ENCODE measurements around the gene ADIPOR2. TPM values are rescaled to one million over a fixed set of nuclear protein-coding genes. Genes with fewer than 3 reads are reported as not detected.

Gene ADIPOR2
- total RNA-seq, 5 donors from 2014 or later (not counting 1 experiment from before 2014, with no cell fraction given), result 21.7 to 35.0 (median 33.4) TPM

DNA sequence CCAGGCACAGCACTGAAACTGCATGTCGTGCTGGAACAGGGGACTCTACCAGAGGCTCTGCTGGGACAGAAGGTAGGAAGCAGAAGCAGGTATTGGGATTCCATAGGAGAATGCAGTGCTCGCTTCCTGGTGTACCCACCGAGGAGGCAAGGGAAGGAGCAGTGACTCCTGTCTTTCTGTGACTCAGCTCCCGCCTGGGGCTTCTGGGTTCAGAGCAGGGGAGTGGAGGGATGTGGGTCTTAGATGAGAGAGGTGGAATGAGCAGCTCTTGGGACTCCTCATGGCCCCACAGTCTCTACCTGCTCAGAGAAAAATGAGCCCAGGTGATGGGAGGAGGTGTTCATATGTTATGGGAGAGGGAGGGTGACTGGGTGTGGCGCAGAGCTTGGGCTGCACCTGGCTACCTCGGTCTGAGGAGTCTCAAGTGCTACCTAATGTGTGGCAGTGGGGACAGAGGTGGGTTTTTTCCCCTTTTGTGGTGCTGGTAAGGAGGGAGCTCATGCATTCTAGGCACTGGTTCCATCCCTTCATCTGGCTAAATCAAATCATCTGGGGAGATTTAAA is 35.6 kb upstream of the ADIPOR2 start:
- Mint-ChIP-seq H3K27ac (peak overlapping the region in 1 of 2 donors; percentile 77), H3K9me3 (no peaks in the 10 kb centered on the region), H3K36me3 (no peaks in the 10 kb centered on the region), H3K4me3 (no peak overlapping the region), H3K27me3 (peaks cover 3 to 7% of the 10 kb centered on the region in 2 donors), H3K4me1 (peaks cover 0 to 5% (median 4%) of the 10 kb centered on the region in 3 donors)
- DNase-seq, result no peak
- Histone ChIP-seq H3K36me3 (ENCODE audit: control insufficient read depth in 2 of 2, extremely low read depth in 1 of 2, insufficient read depth in 1 of 2, low read length in 1 of 2) (no peaks in the 10 kb centered on the region), H3K4me1 (ENCODE audit: control insufficient read depth in 1 of 2, extremely low read depth in 1 of 2, insufficient read depth in 2 of 2, low read length in 2 of 2) (peaks cover 0 to 5% of the 10 kb centered on the region in 2 experiments), H3K27ac (ENCODE audit: low read length) (no peak overlapping the region), H3K4me3 (ENCODE audit: control insufficient read depth in 1 of 2, extremely low read depth in 1 of 2, low read length in 1 of 2) (no peak overlapping the region), H3K9me3 (no peaks in the 10 kb centered on the region), H3K27me3 (replicated peaks in 1 of 2; ENCODE audit: control insufficient read depth in 2 of 2, extremely low read depth in 1 of 2, insufficient read depth in 2 of 2, low read length in 1 of 2) (peaks cover 0 to 3% of the 10 kb centered on the region in 2 experiments)
- ChIA-PET CTCF (interaction anchor here (0.6 to 9.5 kb wide), 8 partner anchors 20 to 285 kb away, joined by 3 to 167 read pairs (median 6); no protein-coding TSS in a partner anchor), POLR2A (interaction anchor here in 1 of 2 donors (0.7 kb wide), 1 partner anchor 13 kb away, joined by 3 read pairs; no protein-coding TSS in a partner anchor)
- ATAC-seq (replicated peaks in 1 of 4), result no peak
- 89% methylated on average over 3 of the region's 6 CpGs for WGBS (ENCODE audit: insufficient coverage)

DNA sequence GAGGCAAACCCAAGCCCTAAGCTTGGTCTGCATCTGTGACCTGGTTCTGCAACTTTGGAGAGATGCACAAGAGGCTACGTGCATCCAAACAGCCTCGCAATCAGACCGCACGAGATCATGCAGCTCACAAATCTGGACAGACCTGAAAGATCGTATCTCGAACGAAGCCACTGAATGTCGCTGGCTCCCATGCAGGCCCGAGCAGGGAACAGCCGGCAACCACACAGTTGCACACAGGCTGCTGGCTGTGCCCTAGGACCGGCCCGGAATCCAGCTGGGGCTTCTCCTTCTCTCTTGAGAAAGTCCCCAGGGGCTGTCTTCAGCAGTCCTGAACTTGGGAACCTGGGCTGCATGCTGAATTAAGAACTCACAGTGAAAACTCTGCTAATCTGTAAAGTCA is 34.0 kb upstream of the ADIPOR2 start:
- Mint-ChIP-seq H3K36me3 (no peaks in the 10 kb centered on the region), H3K27ac (no peak overlapping the region), H3K9me3 (no peaks in the 10 kb centered on the region), H3K27me3 (no peaks in the 10 kb centered on the region), H3K4me1 (peaks cover 0 to 13% (median 8%) of the 10 kb centered on the region in 3 donors), H3K4me3 (no peak overlapping the region)
- no peak for DNase-seq
- ATAC-seq (replicated peaks in 1 of 4), result no peak
- ChIA-PET CTCF (interaction anchor here (0.6 to 0.9 kb wide), 3 partner anchors 10 to 391 kb away, joined by 3 to 4 read pairs (median 3); no protein-coding TSS in a partner anchor), POLR2A (interaction anchor here in 1 of 2 donors (0.6 kb wide), 1 partner anchor 34 kb away, joined by 3 read pairs; no protein-coding TSS in a partner anchor)
- no peak overlapping the region for H3K4me3 ChIP-seq (ENCODE audit: control insufficient read depth in 1 of 2, extremely low read depth in 1 of 2, low read length in 1 of 2)
- no peaks in the 10 kb centered on the region for H3K36me3 ChIP-seq (ENCODE audit: control insufficient read depth in 2 of 2, extremely low read depth in 1 of 2, insufficient read depth in 1 of 2, low read length in 1 of 2)
- no peak overlapping the region for H3K27ac ChIP-seq (ENCODE audit: low read length)
- peaks cover 0 to 10% of the 10 kb centered on the region in 2 experiments for H3K4me1 ChIP-seq (ENCODE audit: control insufficient read depth in 1 of 2, extremely low read depth in 1 of 2, insufficient read depth in 2 of 2, low read length in 2 of 2)
- H3K9me3 ChIP-seq, result no peaks in the 10 kb centered on the region
- 93% methylated on average over 12 of the region's 12 CpGs for whole genome bisulfite sequencing (ENCODE audit: insufficient coverage)
- peaks cover 0 to 3% of the 10 kb centered on the region in 2 experiments for H3K27me3 ChIP-seq (replicated peaks in 1 of 2; ENCODE audit: control insufficient read depth in 2 of 2, extremely low read depth in 1 of 2, insufficient read depth in 2 of 2, low read length in 1 of 2)

- Histone ChIP-seq H3K36me3 (ENCODE audit: control insufficient read depth in 2 of 2, extremely low read depth in 1 of 2, insufficient read depth in 1 of 2, low read length in 1 of 2) (no peaks in the 10 kb centered on the region), H3K4me1 (ENCODE audit: control insufficient read depth in 1 of 2, extremely low read depth in 1 of 2, insufficient read depth in 2 of 2, low read length in 2 of 2) (peaks cover 0 to 13% of the 10 kb centered on the region in 2 experiments), H3K4me3 (ENCODE audit: control insufficient read depth in 1 of 2, extremely low read depth in 1 of 2, low read length in 1 of 2) (no peak overlapping the region), H3K27me3 (replicated peaks in 1 of 2; ENCODE audit: control insufficient read depth in 2 of 2, extremely low read depth in 1 of 2, insufficient read depth in 2 of 2, low read length in 1 of 2) (no peaks in the 10 kb centered on the region), H3K9me3 (no peaks in the 10 kb centered on the region), H3K27ac (ENCODE audit: low read length) (no peak overlapping the region)
- no peaks in the 10 kb centered on the region for H3K27me3 Mint-ChIP-seq
- POLR2A ChIA-PET, result interaction anchor here in 1 of 2 donors (0.6 kb wide), 1 partner anchor 33 kb away, joined by 3 read pairs; no protein-coding TSS in a partner anchor
- WGBS (ENCODE audit: insufficient coverage), result 75% methylated on average over 1 of the region's 1 CpG
- ATAC-seq (replicated peaks in 1 of 4) (no peak), DNase-seq (no peak)
- no peak overlapping the region for H3K4me3 Mint-ChIP-seq
- CTCF ChIA-PET, result interaction anchor here in 1 of 2 donors (0.6 kb wide), 1 partner anchor 390 kb away, joined by 3 read pairs; no protein-coding TSS in a partner anchor
- H3K4me1 Mint-ChIP-seq, result peaks cover 0 to 13% (median 8%) of the 10 kb centered on the region in 3 donors
- H3K27ac Mint-ChIP-seq, result peak overlapping the region in 1 of 2 donors; percentile 74
- H3K36me3 Mint-ChIP-seq, result no peaks in the 10 kb centered on the region
- H3K9me3 Mint-ChIP-seq, result no peaks in the 10 kb centered on the region
These were observed 33.2 kb upstream of the ADIPOR2 start for GRCh38 chr12:1657688-1658087.

GRCh38 chr12:1660304-1661187 is 30.3 kb upstream of the ADIPOR2 start:
- DNase-seq, result peak in 33 of 35 experiments; percentile 25 to 77 (median 57)
- peak in 2 of 4 experiments; percentile 14 to 41 for ATAC-seq (replicated peaks in 1 of 4)
- Histone ChIP-seq H3K4me3 (ENCODE audit: control insufficient read depth in 1 of 2, extremely low read depth in 1 of 2, low read length in 1 of 2) (no peak overlapping the region), H3K27ac (ENCODE audit: low read length) (peak overlapping the region; percentile 74), H3K9me3 (no peaks in the 10 kb centered on the region), H3K4me1 (ENCODE audit: control insufficient read depth in 1 of 2, extremely low read depth in 1 of 2, insufficient read depth in 2 of 2, low read length in 2 of 2) (peaks cover 5 to 20% of the 10 kb centered on the region in 2 experiments), H3K36me3 (ENCODE audit: control insufficient read depth in 2 of 2, extremely low read depth in 1 of 2, insufficient read depth in 1 of 2, low read length in 1 of 2) (no peaks in the 10 kb centered on the region), H3K27me3 (replicated peaks in 1 of 2; ENCODE audit: control insufficient read depth in 2 of 2, extremely low read depth in 1 of 2, insufficient read depth in 2 of 2, low read length in 1 of 2) (no peaks in the 10 kb centered on the region)
- no peaks in the 10 kb centered on the region for H3K9me3 Mint-ChIP-seq
- peaks cover 22 to 31% (median 29%) of the 10 kb centered on the region in 3 donors for H3K4me1 Mint-ChIP-seq
- ChIA-PET CTCF (interaction anchor here (0.6 to 4.0 kb wide), 9 partner anchors 17 to 280 kb away, joined by 3 to 22 read pairs (median 3); no protein-coding TSS in a partner anchor), POLR2A (interaction anchor here in 1 of 2 donors (0.7 kb wide), 1 partner anchor 10 kb away, joined by 3 read pairs; no protein-coding TSS in a partner anchor)
- WGBS (ENCODE audit: insufficient coverage), result 80% methylated on average over 2 of the region's 20 CpGs
- H3K27ac Mint-ChIP-seq, result peak overlapping the region; percentile 74 to 77
- no peaks in the 10 kb centered on the region for H3K27me3 Mint-ChIP-seq
- H3K4me3 Mint-ChIP-seq, result peak overlapping the region; percentile 6 to 40 (median 37)
- H3K36me3 Mint-ChIP-seq, result no peaks in the 10 kb centered on the region

- Mint-ChIP-seq H3K9me3 (no peaks in the 10 kb centered on the region), H3K36me3 (no peaks in the 10 kb centered on the region), H3K4me1 (peaks cover 31 to 40% (median 38%) of the 10 kb centered on the region in 3 donors), H3K4me3 (peak overlapping the region; percentile 75 to 78 (median 77)), H3K27me3 (no peaks in the 10 kb centered on the region), H3K27ac (peak overlapping the region; percentile 87 to 90)
- H3K36me3 ChIP-seq (ENCODE audit: control insufficient read depth in 2 of 2, extremely low read depth in 1 of 2, insufficient read depth in 1 of 2, low read length in 1 of 2), result no peaks in the 10 kb centered on the region
- WGBS (ENCODE audit: insufficient coverage), result 6% methylated on average over 37 of the region's 69 CpGs
- peak overlapping the region; percentile 41 for H3K27ac ChIP-seq (ENCODE audit: low read length)
- peaks cover 12 to 26% of the 10 kb centered on the region in 2 experiments for H3K4me1 ChIP-seq (ENCODE audit: control insufficient read depth in 1 of 2, extremely low read depth in 1 of 2, insufficient read depth in 2 of 2, low read length in 2 of 2)
- ATAC-seq (replicated peaks in 1 of 4) (peak; percentile 80 to 86 (median 83)), DNase-seq (peak; percentile 47 to 92 (median 78))
- POLR2A ChIA-PET, result interaction anchor here in 1 of 2 donors (0.6 kb wide), 1 partner anchor 327 kb away, joined by 3 read pairs; no protein-coding TSS in a partner anchor
- H3K9me3 ChIP-seq, result no peaks in the 10 kb centered on the region
- peak overlapping the region; percentile 47 to 59 for H3K4me3 ChIP-seq (ENCODE audit: control insufficient read depth in 1 of 2, extremely low read depth in 1 of 2, low read length in 1 of 2)
- CTCF ChIA-PET, result interaction anchor here (0.6 to 4.0 kb wide), 5 partner anchors 9 to 129 kb away, joined by 3 to 22 read pairs (median 5); no protein-coding TSS in a partner anchor
- no peaks in the 10 kb centered on the region for H3K27me3 ChIP-seq (replicated peaks in 1 of 2; ENCODE audit: control insufficient read depth in 2 of 2, extremely low read depth in 1 of 2, insufficient read depth in 2 of 2, low read length in 1 of 2)
These were observed 29.1 kb upstream of the ADIPOR2 start for GRCh38 chr12:1661553-1662335.
